MCF 10A (cell line): ENCODE results near the gene HNRNPA0. TPM values are rescaled to one million over a fixed set of nuclear protein-coding genes. Genes with fewer than 3 reads are reported as not detected.
A peak's percentile ranks its signal among the peaks of the same experiment; 100 is the strongest.

Source experiments
- BruUV-seq: library from RNA; stranded (reverse); fragments of 400-500 nt; replicated peaks from 2 replicates; lab custom pipeline; 2021; lab: Mats Ljungman, UMichigan
- CTCF ChIA-PET: fragments of 300-600 bp; sonication (Branson Sonifier 250); formaldehyde crosslinking; extraction: SDS; loops from one replicate; lab custom pipeline; 2021; ENCODE audit warnings: antibody characterized with exemption, inconsistent platforms; lab: Yijun Ruan, JAX
- POLR2A ChIA-PET: fragments of 300-600, 350-650 bp; sonication (Branson Sonifier 250); formaldehyde crosslinking; extraction: SDS; loops from one replicate; lab custom pipeline; 2020; ENCODE audit warnings: antibody characterized with exemption, inconsistent platforms; lab: Yijun Ruan, JAX
- DNase-seq: peaks from one replicate; pipeline ENCODE4 v3.0.0-alpha.2; 2018; ENCODE audit not compliant: unreplicated experiment
- H3K27ac Mint-ChIP-seq: one replicate; pipeline ENCODE4 v1.8.0; 2022; ENCODE audit warnings: mild to moderate bottlenecking, low read depth, mixed read lengths; ENCODE audit not compliant: unreplicated experiment
- H3K27me3 Mint-ChIP-seq: one replicate; pipeline ENCODE4 v1.8.0; 2022; ENCODE audit warnings: mixed read lengths; ENCODE audit not compliant: insufficient read depth, unreplicated experiment
- H3K36me3 Mint-ChIP-seq: one replicate; pipeline ENCODE4 v1.8.0; 2022; ENCODE audit warnings: mild to moderate bottlenecking, moderate library complexity, mixed read lengths; ENCODE audit not compliant: insufficient read depth, unreplicated experiment
- H3K4me1 Mint-ChIP-seq: one replicate; pipeline ENCODE4 v1.8.0; 2022; ENCODE audit warnings: mixed read lengths; ENCODE audit not compliant: insufficient read depth, unreplicated experiment
- H3K4me3 Mint-ChIP-seq: one replicate; pipeline ENCODE4 v1.8.0; 2022; ENCODE audit warnings: mild to moderate bottlenecking, moderate library complexity, mixed read lengths; ENCODE audit not compliant: unreplicated experiment
- H3K9me3 Mint-ChIP-seq: one replicate; pipeline ENCODE4 v1.8.0; 2022; ENCODE audit warnings: mixed read lengths; ENCODE audit not compliant: unreplicated experiment
- CTCF ChIP-seq: fragments of 200-600 bp; IDR thresholded peaks from one replicate; pipeline ENCODE4 v1.8.0; 2022; ENCODE audit warnings: antibody characterized with exemption, mild to moderate bottlenecking; ENCODE audit not compliant: unreplicated experiment
- intact Hi-C: fragments of 100-400 bp; cut with micrococcal nuclease; formaldehyde crosslinking; loops from 2 replicates; pipeline ENCODE4 v1.14.1; 2022
- total RNA-seq: library from RNA; stranded (reverse); gene quantifications from 2 replicates; pipeline ENCODE4 v1.2.3, GENCODE V29; 2022

HNRNPA0 gene
- total RNA-seq, 1 experiment from 2014 or later, result 30.8 TPM

GRCh38 chr5:137754961-137755762, 999 bp upstream of the HNRNPA0 start:
- TSS peak; percentile 80 for BruUV-seq
- Mint-ChIP-seq H3K27me3 (no peaks in the 10 kb centered on the region), H3K27ac (peak overlapping the region; percentile 99), H3K4me3 (peak overlapping the region; percentile 87), H3K36me3 (peaks cover 33% of the 10 kb centered on the region), H3K9me3 (no peaks in the 10 kb centered on the region), H3K4me1 (peaks cover 28% of the 10 kb centered on the region)
- intact Hi-C loops, result loop anchor here (5.0 kb wide), 2 partner anchors 277 to 582 kb away; partner anchors contain the start of genes FAM13B and FAM53C
- ChIA-PET CTCF (interaction anchor here (0.9 to 3.9 kb wide), 6 partner anchors 13 to 314 kb away, joined by 3 to 35 read pairs (median 5); no protein-coding TSS in a partner anchor), POLR2A (interaction anchor here (0.6 to 4.3 kb wide), 17 partner anchors 21 to 1728 kb away, joined by 3 to 53 read pairs (median 3); partner anchors contain the start of gene FAM13B)
- no peak for DNase-seq
- TF ChIP-seq CTCF, result no peak

- ChIA-PET POLR2A (interaction anchor here (0.6 to 4.3 kb wide), 26 partner anchors 8 to 1803 kb away, joined by 3 to 53 read pairs (median 4); partner anchors contain the start of genes BRD8, FAM13B and NME5), CTCF (interaction anchor here (0.6 to 2.2 kb wide), 17 partner anchors 8 to 424 kb away, joined by 3 to 31 read pairs (median 4); no protein-coding TSS in a partner anchor)
- H3K4me3 Mint-ChIP-seq, result peak overlapping the region; percentile 87
- H3K27me3 Mint-ChIP-seq, result no peaks in the 10 kb centered on the region
- H3K27ac Mint-ChIP-seq, result peak overlapping the region; percentile 99
- peaks cover 23% of the 10 kb centered on the region for H3K4me1 Mint-ChIP-seq
- H3K36me3 Mint-ChIP-seq, result peaks cover 37% of the 10 kb centered on the region
- no peaks in the 10 kb centered on the region for H3K9me3 Mint-ChIP-seq
- no peak for DNase-seq
- intact Hi-C loops, result loop anchor here (5.0 kb wide), 2 partner anchors 279 to 584 kb away; partner anchors contain the start of genes FAM13B and FAM53C
- no peak for TF ChIP-seq CTCF
- BruUV-seq, result TSS peak; percentile 74
These were observed 424 bp downstream of the HNRNPA0 start for GRCh38 chr5:137753691-137754187.

GRCh38 chr5:137752905-137753690, 1.1 kb downstream of the HNRNPA0 start:
- intact Hi-C loops, result loop anchor here (1.0 to 5.0 kb wide), 3 partner anchors 69 to 584 kb away; partner anchors contain the start of genes FAM13B and FAM53C

More at GRCh38 chr5:137752905-137753690, 1.1 kb downstream of the HNRNPA0 start:
- no TSS peak for BruUV-seq
- no peaks in the 10 kb centered on the region for H3K27me3 Mint-ChIP-seq
- H3K36me3 Mint-ChIP-seq, result peaks cover 39% of the 10 kb centered on the region
- DNase-seq, result peak; percentile 47
- CTCF ChIA-PET, result interaction anchor here (0.6 to 2.2 kb wide), 21 partner anchors 9 to 424 kb away, joined by 3 to 31 read pairs (median 4); no protein-coding TSS in a partner anchor
- peak overlapping the region; percentile 99 for H3K27ac Mint-ChIP-seq
- H3K9me3 Mint-ChIP-seq, result no peaks in the 10 kb centered on the region
- TF ChIP-seq CTCF, result no peak
- POLR2A ChIA-PET, result interaction anchor here (0.6 to 4.3 kb wide), 26 partner anchors 9 to 1804 kb away, joined by 3 to 53 read pairs (median 4); partner anchors contain the start of genes BRD8, FAM13B and NME5
- H3K4me1 Mint-ChIP-seq, result peaks cover 16% of the 10 kb centered on the region
- peak overlapping the region; percentile 87 for H3K4me3 Mint-ChIP-seq
